Measurements from ENCODE around the gene ARAP3. TPM values are rescaled to one million over a fixed set of nuclear protein-coding genes. Genes with fewer than 3 reads are reported as not detected.
"Not testable (repeated sequence)": the region's sequence is repeated elsewhere in the genome, so short reads cannot be mapped to it uniquely, and the experiment has no call there.

ARAP3 gene
- total RNA-seq (2014; rRNA removed), result 0.69 and 0.83 TPM in 2 replicates
- polyA plus RNA-seq (2012), result 0.67 TPM

DNA sequence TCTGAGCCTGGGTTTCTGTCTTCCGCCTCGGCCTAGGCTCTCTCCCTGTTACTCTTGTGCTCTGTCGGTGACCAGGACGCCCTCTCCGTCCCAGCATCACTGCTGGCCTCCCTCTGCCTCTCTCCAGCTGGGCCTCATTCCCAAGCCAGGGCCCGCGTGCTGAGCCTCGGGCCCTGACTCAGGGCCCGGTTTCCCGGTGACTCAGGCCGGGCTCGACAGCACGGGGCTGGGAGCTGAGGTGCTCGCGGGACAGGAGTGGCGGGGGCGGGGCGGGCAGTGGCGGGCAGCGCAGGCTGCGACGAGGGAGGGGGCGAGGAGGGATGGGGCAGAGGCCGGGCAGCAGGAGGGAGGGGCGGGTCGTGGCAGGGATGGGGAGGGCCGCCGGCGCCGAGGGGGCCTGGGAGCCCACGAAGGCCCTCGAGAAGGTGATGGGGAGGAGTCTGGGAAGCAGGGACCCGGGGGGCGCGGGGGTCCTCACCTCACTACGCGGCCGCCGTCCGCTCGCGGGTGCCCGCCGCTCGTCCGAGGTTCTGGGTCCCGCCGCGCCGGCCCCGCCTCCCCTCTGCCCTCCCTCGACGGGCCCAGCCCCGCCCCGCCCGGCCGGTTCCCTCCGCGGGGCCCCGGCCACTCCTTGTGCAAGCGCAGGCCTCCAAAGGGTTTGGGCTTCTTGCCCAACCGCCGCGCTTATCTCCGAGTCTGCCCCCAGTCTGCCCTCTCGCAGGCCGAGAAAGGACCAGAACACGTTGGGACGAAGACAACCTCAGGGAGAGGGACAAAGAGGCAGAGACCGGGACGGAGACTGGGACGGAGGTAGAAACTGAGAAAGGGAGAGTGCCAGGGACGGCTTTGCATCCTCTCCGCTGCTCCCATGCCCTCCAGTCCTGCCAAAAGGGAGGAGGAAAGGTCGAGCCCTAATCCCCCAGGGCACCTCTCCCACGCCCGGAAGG lies at the start of gene ARAP3:
ARAP3 (minus strand) TSS at position 536 of the 947 bp plus-strand sequence. CDS start 1,744 bp downstream, outside the sequence.
- DNase-seq (ENCODE audit: low read depth), result peak; percentile 59

GRCh38 chr5:141729387-141730006 lies 47.5 kb upstream of the ARAP3 start:
- no peak for DNase-seq (ENCODE audit: low read depth)

- no peak for DNase-seq (ENCODE audit: low read depth)
Measured at GRCh38 chr5:141725891-141726290, 43.9 kb upstream of the ARAP3 start.

DNA sequence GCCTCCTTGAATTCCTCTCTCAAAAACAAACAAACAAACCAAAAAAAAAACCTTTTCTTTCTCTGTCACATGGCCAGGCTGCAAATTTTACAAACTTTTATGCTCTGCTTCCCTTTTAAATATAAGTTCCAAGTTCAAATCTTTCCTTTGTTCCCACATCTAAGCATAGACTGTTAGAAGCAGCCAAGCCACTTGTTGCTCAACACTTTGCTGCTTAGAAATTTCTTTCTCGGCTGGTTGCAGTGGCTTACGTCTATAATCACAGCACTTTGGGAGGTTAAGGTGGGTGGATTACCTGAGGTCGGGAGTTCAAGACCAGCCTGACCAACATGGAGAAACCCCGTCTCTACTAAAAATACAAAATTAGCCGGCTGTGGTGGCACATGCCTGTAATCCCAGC lies 43.1 kb upstream of the ARAP3 start:
- not testable (repeated sequence) for DNase-seq (ENCODE audit: low read depth)

DNA sequence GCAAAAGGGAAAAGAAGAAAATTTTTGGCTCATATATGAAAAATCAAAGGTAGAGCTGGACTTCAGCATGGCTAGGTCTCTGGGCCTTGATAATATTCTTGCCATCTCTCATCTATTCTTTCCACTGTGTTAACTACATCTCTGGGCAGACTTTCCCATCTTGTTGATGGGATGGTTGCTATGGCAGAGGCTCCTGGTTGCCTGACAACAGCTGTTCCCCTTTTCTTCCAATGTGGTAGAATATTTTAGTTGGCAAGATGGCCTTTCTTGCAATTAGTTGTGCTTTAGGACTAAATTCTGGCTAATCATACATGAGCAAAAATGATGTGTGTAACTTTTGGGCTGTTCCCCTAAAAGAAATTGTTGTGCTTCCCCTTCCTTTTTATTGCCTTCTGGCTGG lies 40.2 kb upstream of the ARAP3 start:
- no peak for DNase-seq (ENCODE audit: low read depth)

DNA sequence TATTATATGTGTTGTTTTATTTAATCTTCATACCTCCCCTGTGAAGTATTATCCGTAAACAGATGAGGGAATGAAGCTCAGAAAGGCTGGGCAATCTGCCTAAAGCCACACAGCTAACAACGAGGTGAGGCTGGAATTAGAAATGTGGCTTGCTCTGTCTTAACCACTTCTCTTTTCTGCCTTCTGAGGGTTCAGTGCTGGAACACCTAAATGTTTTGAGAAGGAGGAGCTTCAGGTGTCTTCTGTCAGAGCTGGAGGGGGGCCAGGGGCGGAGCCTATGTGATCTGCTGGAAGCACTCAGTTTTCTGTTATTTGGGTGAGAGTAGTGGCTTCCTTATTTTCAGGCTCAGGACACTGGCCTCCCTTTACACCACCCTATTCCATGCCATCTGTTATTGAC lies 35.0 kb upstream of the ARAP3 start:
- no peak for DNase-seq (ENCODE audit: low read depth)

DNA sequence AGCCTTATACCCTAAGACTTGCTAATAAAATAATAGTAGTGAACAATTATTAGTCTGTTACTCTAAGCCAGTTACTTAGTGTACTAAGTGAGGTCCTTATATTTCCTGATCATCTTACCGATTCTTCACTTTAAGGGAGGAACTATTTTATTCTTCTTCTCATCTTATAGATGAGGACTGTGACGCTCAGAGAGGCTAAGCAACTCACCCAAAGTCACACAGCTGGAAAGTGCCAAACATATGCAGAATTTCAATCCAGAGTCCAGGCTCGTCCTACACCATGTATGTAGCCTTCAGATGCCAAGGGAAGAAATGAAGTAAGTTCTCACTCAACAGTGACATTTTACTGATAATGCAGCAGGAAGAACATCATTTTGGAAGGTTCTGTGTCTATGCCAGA lies 34.4 kb upstream of the ARAP3 start:
- DNase-seq (ENCODE audit: low read depth), result no peak

DNA sequence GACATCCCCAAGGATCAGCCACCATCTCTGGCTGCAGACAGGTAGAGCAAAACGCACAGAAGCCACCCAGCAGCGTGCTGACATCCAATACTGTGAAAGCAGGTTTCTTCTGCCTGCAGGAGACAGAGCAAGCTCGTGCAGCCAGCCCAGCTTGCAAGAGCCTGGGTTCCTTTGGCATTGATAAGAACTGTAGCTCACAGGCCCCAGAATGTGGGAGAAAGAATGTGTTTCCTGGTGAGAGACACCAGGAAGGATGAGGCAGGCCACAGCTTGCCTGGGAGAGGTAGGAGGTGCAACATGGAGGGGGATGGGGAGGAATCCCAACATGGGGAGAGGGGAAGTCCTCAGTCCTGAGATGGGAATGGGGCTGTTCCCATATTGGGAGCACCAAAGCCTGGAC lies 34.0 kb upstream of the ARAP3 start:
- DNase-seq (ENCODE audit: low read depth), result no peak

- DNase-seq (ENCODE audit: low read depth), result no peak
Measured at GRCh38 chr5:141715346-141715905, 33.4 kb upstream of the ARAP3 start.

- no peak for DNase-seq (ENCODE audit: low read depth)
Measured at GRCh38 chr5:141714542-141715310, 32.7 kb upstream of the ARAP3 start.

- DNase-seq (ENCODE audit: low read depth), result no peak
Measured at GRCh38 chr5:141713616-141714309, 31.7 kb upstream of the ARAP3 start.

DNA sequence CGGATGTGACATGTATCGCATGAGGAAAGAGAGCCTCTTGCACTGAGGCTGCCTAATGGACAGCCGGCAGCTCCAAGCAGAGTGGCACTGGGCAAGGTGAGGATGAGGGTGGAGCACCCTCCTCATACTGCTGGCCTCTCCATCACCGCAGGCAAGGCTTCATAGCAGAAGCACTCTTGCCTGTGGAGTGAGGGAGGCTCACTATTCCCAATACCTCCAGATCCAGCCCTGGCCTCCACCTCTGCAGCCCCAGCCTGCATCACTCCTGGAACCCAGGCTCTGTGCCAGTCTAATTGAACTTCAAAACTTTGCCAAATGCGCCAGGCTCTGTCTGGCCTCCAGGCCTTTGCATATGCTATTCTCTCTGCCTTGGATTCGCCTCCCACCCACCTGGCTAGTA lies 29.7 kb upstream of the ARAP3 start:
- DNase-seq (ENCODE audit: low read depth), result no peak

DNA sequence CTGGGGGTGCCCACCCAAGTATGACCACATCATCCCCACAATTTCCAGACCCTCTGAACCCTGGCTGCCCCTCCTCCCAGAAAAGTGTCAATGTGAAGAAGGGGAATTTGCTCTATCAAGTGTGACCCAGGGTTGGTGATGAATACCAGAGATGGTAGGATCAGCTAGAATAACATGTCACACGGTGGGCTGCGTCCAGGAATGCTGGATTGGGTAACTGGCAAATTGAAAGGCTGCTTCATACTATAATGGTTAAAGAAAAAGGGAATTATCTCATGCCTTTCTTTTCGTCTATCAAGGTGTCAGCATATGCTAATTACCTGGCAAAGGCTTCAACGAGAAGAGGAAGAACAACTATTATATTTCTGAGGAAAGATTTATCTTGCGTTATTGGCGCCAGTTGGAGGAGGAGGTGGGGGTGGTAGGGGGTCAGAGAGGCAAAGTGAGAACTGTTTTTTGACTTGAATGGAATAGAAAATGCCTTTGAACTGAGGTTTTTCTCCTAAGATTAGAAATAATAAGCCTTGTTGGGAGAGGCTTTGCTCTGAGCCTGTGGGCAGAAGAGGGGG lies 27.8 kb upstream of the ARAP3 start:
- DNase-seq (ENCODE audit: low read depth), result no peak

DNA sequence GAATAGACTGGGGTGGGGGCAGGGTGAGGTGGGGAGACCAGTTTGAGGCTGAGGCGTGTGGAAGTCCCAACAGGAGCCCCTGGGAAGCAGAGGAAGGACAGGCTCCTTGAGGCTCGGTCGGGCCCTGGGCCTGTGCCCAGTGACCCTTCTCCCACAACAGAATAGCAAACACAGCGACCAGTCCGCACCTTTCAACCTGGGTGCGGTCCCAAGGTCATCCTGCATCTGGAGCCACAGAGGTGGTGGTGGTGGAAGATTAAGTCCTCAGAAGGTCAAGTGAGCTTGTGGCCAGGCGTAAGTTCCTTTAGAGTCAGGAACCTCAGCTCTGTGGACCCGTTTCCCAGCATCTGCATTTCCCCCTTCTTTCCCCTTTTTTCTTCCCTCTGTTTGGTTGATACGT lies 26.0 kb upstream of the ARAP3 start:
- no peak for DNase-seq (ENCODE audit: low read depth)

- DNase-seq (ENCODE audit: low read depth), result no peak
Measured at GRCh38 chr5:141707510-141707909, 25.5 kb upstream of the ARAP3 start.

- DNase-seq (ENCODE audit: low read depth), result no peak
Measured at GRCh38 chr5:141706121-141706520, 24.1 kb upstream of the ARAP3 start.

- DNase-seq (ENCODE audit: low read depth), result no peak
Measured at GRCh38 chr5:141705469-141705868, 23.4 kb upstream of the ARAP3 start.

DNA sequence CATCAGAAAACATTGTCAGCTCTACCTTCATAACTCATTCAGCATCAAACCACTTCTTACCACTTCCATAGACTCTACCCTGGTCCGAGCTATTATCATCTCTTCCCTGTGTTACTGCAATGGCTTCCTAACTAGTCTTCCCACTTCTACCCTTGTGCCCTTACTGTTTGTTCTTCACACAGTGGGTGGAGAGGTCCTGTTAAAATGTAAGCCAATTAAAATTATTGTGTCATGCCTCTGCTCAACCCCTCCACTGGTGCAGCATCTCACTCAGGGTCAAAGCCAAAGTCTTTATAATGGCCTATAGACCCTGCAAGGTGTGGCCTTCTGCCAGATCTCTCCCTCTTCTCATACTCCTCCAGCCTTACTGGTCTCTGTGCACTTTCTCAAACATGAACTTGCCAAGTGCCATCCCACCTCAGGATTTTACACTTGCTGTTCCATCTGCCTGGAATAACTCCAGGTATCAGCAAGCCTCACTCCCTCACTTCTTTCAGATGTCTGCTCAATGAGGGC lies 22.8 kb upstream of the ARAP3 start:
- no peak for DNase-seq (ENCODE audit: low read depth)

GRCh38 chr5:141703133-141703561 lies 21.1 kb upstream of the ARAP3 start:
- DNase-seq (ENCODE audit: low read depth), result no peak

- DNase-seq (ENCODE audit: low read depth), result no peak
Measured at GRCh38 chr5:141701360-141702119, 19.5 kb upstream of the ARAP3 start.
